H9 (cell line): ENCODE results near the gene KLK15. TPM values are rescaled to one million over a fixed set of nuclear protein-coding genes. Genes with fewer than 3 reads are reported as not detected.
A peak's percentile ranks its signal among the peaks of the same experiment; 100 is the strongest.

Experiments used
- DNase-seq: peaks from one replicate; pipeline ENCODE4 v3.0.0-alpha.2; 2017
- H2AFZ ChIP-seq: one replicate; pipeline ENCODE4 v1.6.1; 2013; ENCODE audit warnings: mild to moderate bottlenecking, low read length, control low read depth, moderate library complexity
- H2AK5ac ChIP-seq: 2 replicates; pipeline ENCODE4 v1.6.1; 2013; ENCODE audit warnings: low read length, control low read depth, mixed read lengths; ENCODE audit not compliant: insufficient read length
- H2BK120ac ChIP-seq: one replicate; pipeline ENCODE4 v1.6.1; 2013; ENCODE audit warnings: low read depth, mild to moderate bottlenecking, low read length, control low read depth, inconsistent platforms; ENCODE audit not compliant: poor library complexity, severe bottlenecking
- H2BK12ac ChIP-seq: 2 replicates; pipeline ENCODE4 v1.6.1; 2013; ENCODE audit warnings: low read length, control low read depth, mixed read lengths, low read depth; ENCODE audit not compliant: insufficient read length
- H2BK15ac ChIP-seq: 2 replicates; pipeline ENCODE4 v1.6.1; 2013; ENCODE audit warnings: low read depth, low read length, control low read depth
- H2BK20ac ChIP-seq: one replicate; pipeline ENCODE4 v1.6.1; 2013; ENCODE audit warnings: low read depth, mild to moderate bottlenecking, low read length, control low read depth, inconsistent platforms; ENCODE audit not compliant: poor library complexity, severe bottlenecking
- H2BK5ac ChIP-seq: 2 replicates; pipeline ENCODE4 v1.6.1; 2013; ENCODE audit warnings: low read length, control low read depth, mixed read lengths; ENCODE audit not compliant: insufficient read length
- H3K14ac ChIP-seq: 2 replicates; pipeline ENCODE4 v1.6.1; 2013; ENCODE audit warnings: low read length, control low read depth; ENCODE audit not compliant: insufficient read depth
- H3K18ac ChIP-seq: 2 replicates; pipeline ENCODE4 v1.6.1; 2013; ENCODE audit warnings: low read depth, mild to moderate bottlenecking, mixed read lengths, low read length, control low read depth; ENCODE audit not compliant: insufficient read length
- H3K23ac ChIP-seq: 2 replicates; pipeline ENCODE4 v1.6.1; 2013; ENCODE audit warnings: low read length, control low read depth, mixed read lengths, low read depth; ENCODE audit not compliant: insufficient read length
- H3K23me2 ChIP-seq: 2 replicates; pipeline ENCODE4 v1.6.1; 2013; ENCODE audit warnings: low read depth, mild to moderate bottlenecking, mixed read lengths, low read length, control low read depth; ENCODE audit not compliant: insufficient read length, poor library complexity, severe bottlenecking
- H3K27ac ChIP-seq: 2 replicates; pipeline ENCODE4 v1.5.1; 2013; ENCODE audit warnings: low read length, control low read depth, mixed read lengths, low read depth; ENCODE audit not compliant: insufficient read length
- H3K27me3 ChIP-seq: 2 replicates; pipeline ENCODE4 v1.6.1; 2013; ENCODE audit warnings: low read length, control low read depth, inconsistent platforms; ENCODE audit not compliant: insufficient read depth
- H3K4ac ChIP-seq: 2 replicates; pipeline ENCODE4 v1.6.1; 2013; ENCODE audit warnings: low read depth, mild to moderate bottlenecking, control low read depth, inconsistent platforms, low read length, moderate library complexity
- H3K4me1 ChIP-seq: 2 replicates; pipeline ENCODE4 v1.6.1; 2013; ENCODE audit warnings: low read length, control low read depth, inconsistent platforms; ENCODE audit not compliant: insufficient read depth
- H3K4me2 ChIP-seq: 2 replicates; pipeline ENCODE4 v1.6.1; 2013; ENCODE audit warnings: low read length, control low read depth, mixed read lengths; ENCODE audit not compliant: insufficient read length, insufficient read depth
- H3K56ac ChIP-seq: 2 replicates; pipeline ENCODE4 v1.6.1; 2013; ENCODE audit warnings: low read depth, mild to moderate bottlenecking, mixed read lengths, low read length, control low read depth; ENCODE audit not compliant: insufficient read length
- H3K79me1 ChIP-seq: 2 replicates; pipeline ENCODE4 v1.6.1; 2013; ENCODE audit warnings: low read depth, mild to moderate bottlenecking, moderate library complexity, low read length, control low read depth, inconsistent platforms; ENCODE audit not compliant: insufficient read depth, poor library complexity, severe bottlenecking
- H3K79me2 ChIP-seq: 2 replicates; pipeline ENCODE4 v1.6.1; 2013; ENCODE audit warnings: low read length, control low read depth, inconsistent platforms; ENCODE audit not compliant: insufficient read depth
- H3K9ac ChIP-seq: 2 replicates; pipeline ENCODE4 v1.6.1; 2013; ENCODE audit warnings: low read length, control low read depth, mixed read lengths; ENCODE audit not compliant: insufficient read length; ENCODE audit errors: extremely low read depth
- H3K9me3 ChIP-seq: one replicate; pipeline ENCODE4 v1.6.1; 2013; ENCODE audit warnings: low read depth, low read length, inconsistent platforms; ENCODE audit not compliant: control insufficient read depth
- H3T11ph ChIP-seq: one replicate; pipeline ENCODE4 v1.6.1; 2013; ENCODE audit warnings: mild to moderate bottlenecking, low read length, control low read depth, inconsistent platforms
- H4K20me1 ChIP-seq: one replicate; pipeline ENCODE4 v1.6.1; 2013; ENCODE audit not compliant: control insufficient read depth, insufficient read length, insufficient read depth
- H4K5ac ChIP-seq: 2 replicates; pipeline ENCODE4 v1.6.1; 2013; ENCODE audit warnings: low read depth, mild to moderate bottlenecking, mixed read lengths, low read length, control low read depth; ENCODE audit not compliant: insufficient read length
- H4K8ac ChIP-seq: replicated peaks from 2 replicates; pipeline ENCODE4 v1.6.1; 2013; ENCODE audit warnings: low read length, control low read depth, mixed read lengths, low read depth; ENCODE audit not compliant: insufficient read length
- H4K91ac ChIP-seq: 2 replicates; pipeline ENCODE4 v1.6.1; 2013; ENCODE audit warnings: low read depth, mild to moderate bottlenecking, moderate library complexity, mixed read lengths, low read length, control low read depth; ENCODE audit not compliant: insufficient read length
- H3K27ac Mint-ChIP-seq, 3 experiments: 2 replicates in 2 of 3; 3 replicates in 1 of 3; pipeline ENCODE4 v1.8.0; 2020 to 2021; ENCODE audit warnings: mixed read lengths in 3 of 3, mild to moderate bottlenecking in 1 of 3, moderate library complexity in 1 of 3
- H3K27me3 Mint-ChIP-seq: 2 replicates; pipeline ENCODE4 v1.8.0; 2021; ENCODE audit warnings: low read depth, mild to moderate bottlenecking, moderate library complexity, mixed read lengths
- H3K36me3 Mint-ChIP-seq, 3 experiments: 2 replicates in 2 of 3; 3 replicates in 1 of 3; pipeline ENCODE4 v1.8.0; 2020 to 2021; ENCODE audit warnings: low read depth in 3 of 3, mixed read lengths in 3 of 3; ENCODE audit not compliant: insufficient read depth in 1 of 3
- H3K4me1 Mint-ChIP-seq, 2 experiments: 2 replicates each; pipeline ENCODE4 v1.8.0; 2020; ENCODE audit warnings: mixed read lengths in 2 of 2
- H3K4me3 Mint-ChIP-seq, 2 experiments: 2 replicates in 1 of 2; 3 replicates in 1 of 2; pipeline ENCODE4 v1.8.0; 2020 to 2021; ENCODE audit warnings: mild to moderate bottlenecking in 2 of 2, mixed read lengths in 2 of 2, moderate library complexity in 1 of 2
- H3K9me3 Mint-ChIP-seq, 2 experiments: 2 replicates in 1 of 2; 3 replicates in 1 of 2; pipeline ENCODE4 v1.8.0; 2020; ENCODE audit warnings: mild to moderate bottlenecking in 2 of 2, mixed read lengths in 2 of 2, moderate library complexity in 1 of 2
- WGBS: extraction: QIAGEN DNeasy Blood & Tissue Kit; methylation state at CpG from one replicate; pipeline ENCODE4 v1.1.7; 2013; ENCODE audit warnings: missing lambda C conversion rate, low lambda C conversion rate, mixed read lengths; ENCODE audit not compliant: insufficient read length; ENCODE audit errors: extremely low coverage; 5-methylcytosine and 5-hydroxymethylcytosine counted together
- total RNA-seq: library from RNA; stranded (reverse); gene quantifications from 2 replicates; pipeline ENCODE4 v1.2.1, GENCODE V29; 2021
- TF ChIP-seq, protein P1 (sequence below): fragments of 200-600 bp; sonication (generic); conservative IDR thresholded peaks from 3 replicates; pipeline ENCODE4 v1.8.0; 2021; ENCODE audit warnings: antibody characterized with exemption, mild to moderate bottlenecking

KLK15 gene
- total RNA-seq, 1 experiment from 2014 or later = not detected

DNA sequence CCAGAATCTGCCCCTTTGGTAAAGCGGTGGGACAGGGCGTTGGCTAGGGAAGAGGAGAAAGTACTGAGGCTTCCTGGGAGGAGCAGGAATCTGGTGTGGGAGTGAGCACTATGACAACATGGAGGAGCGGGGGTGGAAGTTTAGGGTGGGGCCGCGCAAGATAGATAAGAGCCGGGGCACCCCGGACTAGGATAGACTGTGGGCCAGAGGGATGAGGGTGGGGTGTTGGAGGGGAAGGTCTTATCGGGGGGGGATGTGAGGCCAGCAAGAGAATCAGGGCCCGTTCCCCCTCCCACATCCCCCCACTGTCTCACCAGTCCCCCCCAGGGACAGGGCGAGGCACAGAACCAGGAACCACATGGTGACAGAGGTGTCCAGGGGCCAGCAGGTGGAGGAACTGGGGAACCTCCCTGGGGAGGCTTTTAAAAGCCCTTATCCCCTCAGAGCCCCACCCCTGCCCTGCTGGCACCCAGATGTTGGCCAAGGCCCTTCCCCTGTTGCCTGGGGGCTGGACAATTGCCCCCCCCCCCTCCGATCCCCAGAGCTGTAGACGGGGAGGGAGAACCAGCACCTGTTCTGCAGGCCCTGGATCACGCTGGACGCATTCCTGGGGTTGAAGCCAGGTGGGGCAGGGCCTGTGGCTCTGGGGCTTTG lies 9.9 kb downstream of the KLK15 start, which contains the start of gene KLK1:
TSS of gene KLK1 (minus strand) at position 399 of the 654 bp plus-strand sequence. CDS start at position 360, 39 bp downstream.
- Histone ChIP-seq H4K8ac (no peak within 1 kb of the TSS), H3K9me3 (no peaks in the 10 kb centered on the region), H3K27me3 (peaks cover 8% of the 10 kb centered on the region), H3K4me2 (no peak within 1 kb of the TSS), H3K4ac (no peak within 1 kb of the TSS), H3K23ac (no peak within 1 kb of the TSS), H4K5ac (no peak within 1 kb of the TSS), H2BK12ac (no peak within 1 kb of the TSS), H3K79me2 (no peaks in the 10 kb centered on the region), H2BK5ac (no peak within 1 kb of the TSS), H3K14ac (no peak within 1 kb of the TSS), H3K9ac (no peak within 1 kb of the TSS), H3K4me1 (peaks cover 5% of the 10 kb centered on the region; the same call in 1 of the 2 replicates), H3K56ac (no peak within 1 kb of the TSS), H3K18ac (no peak within 1 kb of the TSS), H2BK15ac (no peak within 1 kb of the TSS), H2BK120ac (no peak within 1 kb of the TSS), H2BK20ac (no peak within 1 kb of the TSS), H2AK5ac (no peak within 1 kb of the TSS), H3T11ph (no peak within 1 kb of the TSS), H4K91ac (no peak within 1 kb of the TSS), H3K79me1 (no peaks in the 10 kb centered on the region), H4K20me1 (no peaks in the 10 kb centered on the region), H3K23me2 (peaks cover 8% of the 10 kb centered on the region), H3K27ac (no peak within 1 kb of the TSS), H2AFZ (no peak within 1 kb of the TSS)
- H3K27ac Mint-ChIP-seq = no peak within 1 kb of the TSS; a peak in 1 of 7 replicates
- WGBS = no CpG with 5 or more reads among the region's 14 CpGs
- H3K27me3 Mint-ChIP-seq = peaks cover 88% of the 10 kb centered on the region
- peaks cover 2 to 3% of the 10 kb centered on the region in 2 experiments; a peak in 2 of 5 replicates for H3K9me3 Mint-ChIP-seq
- H3K4me3 Mint-ChIP-seq = peak within 1 kb of the TSS in 1 of 2 experiments; percentile 3; a peak in 1 of 5 replicates
- DNase-seq = no peak
- TF ChIP-seq, protein P1, sequence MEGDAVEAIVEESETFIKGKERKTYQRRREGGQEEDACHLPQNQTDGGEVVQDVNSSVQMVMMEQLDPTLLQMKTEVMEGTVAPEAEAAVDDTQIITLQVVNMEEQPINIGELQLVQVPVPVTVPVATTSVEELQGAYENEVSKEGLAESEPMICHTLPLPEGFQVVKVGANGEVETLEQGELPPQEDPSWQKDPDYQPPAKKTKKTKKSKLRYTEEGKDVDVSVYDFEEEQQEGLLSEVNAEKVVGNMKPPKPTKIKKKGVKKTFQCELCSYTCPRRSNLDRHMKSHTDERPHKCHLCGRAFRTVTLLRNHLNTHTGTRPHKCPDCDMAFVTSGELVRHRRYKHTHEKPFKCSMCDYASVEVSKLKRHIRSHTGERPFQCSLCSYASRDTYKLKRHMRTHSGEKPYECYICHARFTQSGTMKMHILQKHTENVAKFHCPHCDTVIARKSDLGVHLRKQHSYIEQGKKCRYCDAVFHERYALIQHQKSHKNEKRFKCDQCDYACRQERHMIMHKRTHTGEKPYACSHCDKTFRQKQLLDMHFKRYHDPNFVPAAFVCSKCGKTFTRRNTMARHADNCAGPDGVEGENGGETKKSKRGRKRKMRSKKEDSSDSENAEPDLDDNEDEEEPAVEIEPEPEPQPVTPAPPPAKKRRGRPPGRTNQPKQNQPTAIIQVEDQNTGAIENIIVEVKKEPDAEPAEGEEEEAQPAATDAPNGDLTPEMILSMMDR = no peak
- H3K36me3 Mint-ChIP-seq = no peaks in the 10 kb centered on the region
- peaks cover 27 to 32% of the 10 kb centered on the region in 2 experiments for H3K4me1 Mint-ChIP-seq
